ENCODE data around the gene ANKRD65.
"Not testable (repeated sequence)": the region's sequence is repeated elsewhere in the genome, so short reads cannot be mapped to it uniquely, and the experiment has no call there.

Gene ANKRD65

GRCh38 chr1:1430114-1430982, 9.3 kb upstream of the ANKRD65 start:
- no peak for DNase-seq

GRCh38 chr1:1429671-1430073, 8.6 kb upstream of the ANKRD65 start:
- DNase-seq = no peak

GRCh38 chr1:1428967-1429366, 7.9 kb upstream of the ANKRD65 start:
- not testable (repeated sequence) for DNase-seq

GRCh38 chr1:1428174-1428573, 7.1 kb upstream of the ANKRD65 start:
- no peak for DNase-seq

GRCh38 chr1:1427820-1428148, 6.7 kb upstream of the ANKRD65 start:
- no peak for DNase-seq

GRCh38 chr1:1427106-1427819, 6.2 kb upstream of the ANKRD65 start:
- no peak for DNase-seq

- DNase-seq = no peak
Measured at GRCh38 chr1:1426496-1427105, 5.5 kb upstream of the ANKRD65 start.

GRCh38 chr1:1425753-1426495, 4.8 kb upstream of the ANKRD65 start:
- DNase-seq = no peak

GRCh38 chr1:1425426-1425752, 4.3 kb upstream of the ANKRD65 start:
- no peak for DNase-seq

GRCh38 chr1:1424707-1425106, 3.6 kb upstream of the ANKRD65 start:
- no peak for DNase-seq

GRCh38 chr1:1423245-1423597, 2.1 kb upstream of the ANKRD65 start:
- DNase-seq = no peak

GRCh38 chr1:1422465-1423244, 1.6 kb upstream of the ANKRD65 start:
- DNase-seq = no peak

- no peak for DNase-seq
Measured at GRCh38 chr1:1421907-1422464, 910 bp upstream of the ANKRD65 start.

GRCh38 chr1:1420654-1421141, 378 bp downstream of the ANKRD65 start:
- DNase-seq = no peak

GRCh38 chr1:1419813-1420653, 1.0 kb downstream of the ANKRD65 start:
- no peak for DNase-seq

GRCh38 chr1:1419363-1419812, 1.7 kb downstream of the ANKRD65 start:
- DNase-seq = no peak

GRCh38 chr1:1418464-1419362, 2.4 kb downstream of the ANKRD65 start:
- DNase-seq = no peak

GRCh38 chr1:1417825-1418463, 3.1 kb downstream of the ANKRD65 start:
- not testable (repeated sequence) for DNase-seq

- DNase-seq = not testable (repeated sequence)
Measured at GRCh38 chr1:1417396-1417795, 3.7 kb downstream of the ANKRD65 start.
